A549 (cell line): ENCODE data around the gene TRIM69. TPM values are rescaled to one million over a fixed set of nuclear protein-coding genes. Genes with fewer than 3 reads are reported as not detected.
"Not testable (repeated sequence)": the region's sequence is repeated elsewhere in the genome, so short reads cannot be mapped to it uniquely, and the experiment has no call there.

ENCODE experiments used
- ATAC-seq, 2 experiments: fragments of 200-7000 bp in 1 of 2; fragments of >200 bp in 1 of 2; cut with Nextera tagmentation in 1 of 2; cut with Tn5 transposase in 1 of 2; 3 replicates each; pipeline versions ENCODE4 v1.8.0 to v1.9.1; 2018 to 2020; ENCODE audit warnings: mild to moderate bottlenecking in 1 of 2, moderate library complexity in 1 of 2
- CTCF ChIA-PET: fragments of 300-600 bp; sonication (Branson Sonifier 250); formaldehyde crosslinking; extraction: SDS; loops from one replicate; lab custom pipeline; 2021; ENCODE audit warnings: antibody characterized with exemption, inconsistent platforms; lab: Yijun Ruan, JAX
- POLR2A ChIA-PET: fragments of 350-600 bp; formaldehyde crosslinking; extraction: SDS; loops from one replicate; lab custom pipeline; 2021; ENCODE audit warnings: antibody characterized with exemption, inconsistent platforms; lab: Yijun Ruan, JAX
- DNase-seq, 2 experiments: peaks; one replicate each; pipeline versions ENCODE4 v3.0.0 to v3.0.0-alpha.2; 2011 to 2016; ENCODE audit warnings: low read depth in 1 of 2, low spot score in 1 of 2
- FAIRE-seq: peaks from 2 replicates; lab custom pipeline; 2011; peaks lifted over from hg19 to GRCh38; lab: Jason Lieb, UNC
- H3K27ac ChIP-seq, 2 experiments: fragments of >200 bp; sonication (Bioruptor Twin); formaldehyde crosslinking; 3 replicates each; pipeline ENCODE4 v1.5.1; 2016 to 2017
- H3K4me1 ChIP-seq: fragments of >200 bp; sonication (Bioruptor Twin); formaldehyde crosslinking; 3 replicates; pipeline ENCODE4 v1.6.1; 2016
- H3K4me2 ChIP-seq: fragments of >200 bp; sonication (Bioruptor Twin); formaldehyde crosslinking; 3 replicates; pipeline ENCODE4 v1.6.1; 2016
- H3K4me3 ChIP-seq: fragments of >200 bp; sonication (Bioruptor Twin); formaldehyde crosslinking; 3 replicates; pipeline ENCODE4 v1.5.1; 2016
- H3K9me3 ChIP-seq: fragments of >200 bp; sonication (Bioruptor Twin); formaldehyde crosslinking; 3 replicates; pipeline ENCODE4 v1.6.1; 2016
- CHD4 ChIP-seq: fragments of 200-600 bp; sonication (generic); IDR thresholded peaks from 2 replicates; pipeline ENCODE4 v1.6.1; 2016; ENCODE audit warnings: antibody characterized with exemption, mild to moderate bottlenecking, borderline replicate concordance
- CTCF ChIP-seq: fragments of >200 bp; sonication (Bioruptor Twin); formaldehyde crosslinking; IDR thresholded peaks from 3 replicates; pipeline ENCODE4 v1.5.1; 2016
- E2F6 ChIP-seq: IDR thresholded peaks from 2 replicates; pipeline ENCODE4 v1.6.1; 2012; ENCODE audit warnings: low read depth, borderline replicate concordance
- ELK1 ChIP-seq: fragments of 150-350 bp; IDR thresholded peaks from 2 replicates; pipeline ENCODE4 v1.6.1; 2014; ENCODE audit warnings: low read depth, mild to moderate bottlenecking, low read length
- ESRRA ChIP-seq: fragments of 150-350 bp; IDR thresholded peaks from 2 replicates; pipeline ENCODE4 v1.6.1; 2014; ENCODE audit warnings: mild to moderate bottlenecking, low read length, borderline replicate concordance
- FOXS1 ChIP-seq: fragments of 250-450 bp; sonication (Bioruptor Pico); IDR thresholded peaks from 2 replicates; pipeline ENCODE4 v1.5.0; 2020; ENCODE audit warnings: mild to moderate bottlenecking, moderate library complexity
- HDAC2 ChIP-seq: fragments of 200-600 bp; sonication (generic); IDR thresholded peaks from 2 replicates; pipeline ENCODE4 v1.6.1; 2016
- HEYL ChIP-seq: fragments of 250-450 bp; sonication (Bioruptor Pico); IDR thresholded peaks from 2 replicates; pipeline ENCODE4 v1.8.0; 2021; ENCODE audit warnings: mild to moderate bottlenecking, moderate library complexity
- HOXB5 ChIP-seq: fragments of 250-450 bp; sonication (Bioruptor Pico); IDR thresholded peaks from 2 replicates; pipeline ENCODE4 v1.5.0; 2020; ENCODE audit warnings: mild to moderate bottlenecking, moderate library complexity
- JUNB ChIP-seq: fragments of >200 bp; sonication (Bioruptor Twin); formaldehyde crosslinking; IDR thresholded peaks from 2 replicates; pipeline ENCODE4 v1.6.1; 2016
- KDM1A ChIP-seq: fragments of 200-600 bp; sonication (generic); IDR thresholded peaks from 2 replicates; pipeline ENCODE4 v1.6.1; 2016; ENCODE audit warnings: low read depth, mild to moderate bottlenecking
- KDM5A ChIP-seq: fragments of 200-600 bp; sonication (generic); IDR thresholded peaks from 2 replicates; pipeline ENCODE4 v1.6.1; 2016; ENCODE audit warnings: antibody characterized with exemption, mild to moderate bottlenecking
- MAFK ChIP-seq: fragments of 450-650 bp; IDR thresholded peaks from 2 replicates; pipeline ENCODE4 v1.6.1; 2014; ENCODE audit not compliant: partially characterized antibody
- MYC ChIP-seq: IDR thresholded peaks from 2 replicates; pipeline ENCODE4 v1.6.1; 2012; ENCODE audit warnings: mild to moderate bottlenecking, inconsistent platforms, low read length, improper control_type of control experiment, borderline replicate concordance
- NPAS2 ChIP-seq: fragments of 250-450 bp; sonication (Bioruptor Pico); IDR thresholded peaks from 2 replicates; pipeline ENCODE4 v1.8.0; 2022; ENCODE audit warnings: mild to moderate bottlenecking, moderate library complexity, borderline replicate concordance
- PBX3 ChIP-seq: IDR thresholded peaks from 2 replicates; pipeline ENCODE4 v1.6.1; 2012
- PHF8 ChIP-seq: fragments of 200-600 bp; sonication (generic); IDR thresholded peaks from 2 replicates; pipeline ENCODE4 v1.6.1; 2016; ENCODE audit warnings: low read depth, mild to moderate bottlenecking, antibody characterized with exemption, moderate library complexity, borderline replicate concordance
- POLR2A ChIP-seq: IDR thresholded peaks from 2 replicates; pipeline ENCODE4 v1.6.1; 2012; ENCODE audit warnings: mild to moderate bottlenecking, low read length
- RAD21 ChIP-seq, 2 experiments: fragments of >200 bp in 1 of 2; sonication (Bioruptor Twin) in 1 of 2; formaldehyde crosslinking in 1 of 2; IDR thresholded peaks in 1 of 2; conservative IDR thresholded peaks in 1 of 2; 2 replicates in 1 of 2; 3 replicates in 1 of 2; pipeline ENCODE4 v1.6.1; 2012 to 2018; ENCODE audit warnings: inconsistent platforms in 1 of 2
- REST ChIP-seq: fragments of 200-600 bp; sonication (generic); IDR thresholded peaks from 2 replicates; pipeline ENCODE4 v1.6.1; 2016; ENCODE audit warnings: antibody characterized with exemption, mild to moderate bottlenecking, moderate library complexity
- RFX5 ChIP-seq: fragments of 450-650 bp; IDR thresholded peaks from 2 replicates; pipeline ENCODE4 v1.7.1; 2014; ENCODE audit warnings: antibody characterized with exemption, mild to moderate bottlenecking, moderate library complexity
- SREBF2 ChIP-seq: fragments of 450-650 bp; IDR thresholded peaks from 2 replicates; pipeline ENCODE4 v1.6.1; 2014; ENCODE audit warnings: mild to moderate bottlenecking, moderate library complexity
- ZC3H11A ChIP-seq: fragments of 450-650 bp; IDR thresholded peaks from 2 replicates; pipeline ENCODE4 v1.6.1; 2014; ENCODE audit warnings: antibody characterized with exemption, mild to moderate bottlenecking
- WGBS: methylation state at CpG from one replicate; pipeline ENCODE4 v1.1.6; 2017; ENCODE audit errors: missing lambda C conversion rate; 5-methylcytosine and 5-hydroxymethylcytosine counted together
- polyA plus RNA-seq, 4 experiments: library from polyadenylated mRNA; depleted of rRNA in 3 of 4; stranded (reverse); fragments of >200 nt; fragmentation: RNase III in 1 of 4; extraction: RNeasy Plus Mini Kit Qiagen cat#74134 plus additional on column Dnase treatment in 1 of 4; gene quantifications; 2 replicates in 3 of 4; 3 replicates in 1 of 4; pipeline ENCODE4 v1.2.3, GENCODE V29; 2011 to 2017

Gene TRIM69
- polyA plus RNA-seq, 2 of the 4 experiments (the other 2 are of a cell fraction), result 9.0 to 10.4 TPM

- ChIA-PET CTCF (interaction anchor here (0.9 kb wide), 1 partner anchor 47 kb away, joined by 3 read pairs; no protein-coding TSS in a partner anchor), POLR2A (no interaction called here)
- FAIRE-seq, result no peak
Observed at GRCh38 chr15:44698641-44699040, 37.7 kb upstream of the TRIM69 start.

GRCh38 chr15:44700676-44701075 lies 35.7 kb upstream of the TRIM69 start:
- ATAC-seq, POLR2A ChIA-PET, H3K27ac ChIP-seq, FAIRE-seq, H3K4me3 ChIP-seq, H3K9me3 ChIP-seq, DNase-seq, H3K4me2 ChIP-seq, H3K4me1 ChIP-seq: not testable (repeated sequence)
- CTCF ChIA-PET, result interaction anchor here (1.5 kb wide), 1 partner anchor 10 kb away, joined by 3 read pairs; no protein-coding TSS in a partner anchor

More at GRCh38 chr15:44698641-44699040, 37.7 kb upstream of the TRIM69 start:
- no peak overlapping the region for H3K4me3 ChIP-seq
- H3K4me2 ChIP-seq, result no peak overlapping the region
- peaks cover 4% of the 10 kb centered on the region; the same call in 1 of the 3 replicates for H3K9me3 ChIP-seq
- ATAC-seq (no peak), DNase-seq (no peak)
- TF ChIP-seq CTCF, result no peak
- TF ChIP-seq CHD4, result no peak
- TF ChIP-seq HDAC2, result no peak
- TF ChIP-seq PBX3, result no peak
- no peak for TF ChIP-seq NPAS2 (CRISPR knock-in tag)
- H3K4me1 ChIP-seq, result no peaks in the 10 kb centered on the region
- WGBS, result 48% methylated on average over 2 of the region's 2 CpGs
- H3K27ac ChIP-seq, result no peak overlapping the region

GRCh38 chr15:44705986-44706385 lies 30.3 kb upstream of the TRIM69 start:
- WGBS, result 56% methylated on average over 1 of the region's 1 CpG
- H3K4me1 ChIP-seq, result no peaks in the 10 kb centered on the region
- ChIA-PET CTCF (interaction anchor here (0.9 to 1.2 kb wide), 2 partner anchors 32 to 33 kb away, joined by 3 read pairs; no protein-coding TSS in a partner anchor), POLR2A (no interaction called here)
- peaks cover 4% of the 10 kb centered on the region; the same call in 1 of the 3 replicates for H3K9me3 ChIP-seq
- H3K4me2 ChIP-seq, result no peak overlapping the region
- no peak for TF ChIP-seq MYC
- TF ChIP-seq E2F6, result no peak
- TF ChIP-seq CHD4, result no peak
- TF ChIP-seq HOXB5 (CRISPR knock-in tag), result no peak
- no peak for TF ChIP-seq REST
- no peak for TF ChIP-seq FOXS1 (CRISPR knock-in tag)
- TF ChIP-seq PHF8, result no peak
- no peak for TF ChIP-seq SREBF2
- TF ChIP-seq POLR2A, result no peak
- no peak for TF ChIP-seq ZC3H11A
- no peak for TF ChIP-seq RFX5
- no peak for TF ChIP-seq JUNB
- TF ChIP-seq ESRRA, result no peak
- TF ChIP-seq KDM5A, result no peak
- TF ChIP-seq KDM1A, result no peak
- no peak for TF ChIP-seq ELK1
- no peak for TF ChIP-seq MAFK
- no peak for TF ChIP-seq RAD21 (conservative IDR thresholded peaks at IDR 0.05 in 1 of 2, IDR thresholded peaks at IDR 0.05 in 1 of 2)
- TF ChIP-seq HEYL (CRISPR knock-in tag), result no peak
- no peak overlapping the region for H3K4me3 ChIP-seq
- H3K27ac ChIP-seq, result no peak overlapping the region
- FAIRE-seq, result no peak
- ATAC-seq, result no peak
- no peak for DNase-seq
